ENCODE measurements around the gene MRLN. TPM values are rescaled to one million over a fixed set of nuclear protein-coding genes. Genes with fewer than 3 reads are reported as not detected.

Gene MRLN
- total RNA-seq, 1 donor from 2014 or later, result not detected

- DNase-seq (ENCODE audit: low spot score), result peak; percentile 76
- intact Hi-C loops (cut with DNase I), result no loop called here
These were observed 43.7 kb downstream of the MRLN start, which contains the start of gene SLC16A9 for GRCh38 chr10:59709395-59710125. Gene SLC16A9 (minus strand): TSS chr10:59709850. CDS start chr10:59684291, 25,559 bp downstream.

- DNase-seq (ENCODE audit: low spot score), result no peak
- intact Hi-C loops (cut with DNase I), result no loop called here
These were observed 44.4 kb downstream of the MRLN start for GRCh38 chr10:59708816-59709394.

DNA sequence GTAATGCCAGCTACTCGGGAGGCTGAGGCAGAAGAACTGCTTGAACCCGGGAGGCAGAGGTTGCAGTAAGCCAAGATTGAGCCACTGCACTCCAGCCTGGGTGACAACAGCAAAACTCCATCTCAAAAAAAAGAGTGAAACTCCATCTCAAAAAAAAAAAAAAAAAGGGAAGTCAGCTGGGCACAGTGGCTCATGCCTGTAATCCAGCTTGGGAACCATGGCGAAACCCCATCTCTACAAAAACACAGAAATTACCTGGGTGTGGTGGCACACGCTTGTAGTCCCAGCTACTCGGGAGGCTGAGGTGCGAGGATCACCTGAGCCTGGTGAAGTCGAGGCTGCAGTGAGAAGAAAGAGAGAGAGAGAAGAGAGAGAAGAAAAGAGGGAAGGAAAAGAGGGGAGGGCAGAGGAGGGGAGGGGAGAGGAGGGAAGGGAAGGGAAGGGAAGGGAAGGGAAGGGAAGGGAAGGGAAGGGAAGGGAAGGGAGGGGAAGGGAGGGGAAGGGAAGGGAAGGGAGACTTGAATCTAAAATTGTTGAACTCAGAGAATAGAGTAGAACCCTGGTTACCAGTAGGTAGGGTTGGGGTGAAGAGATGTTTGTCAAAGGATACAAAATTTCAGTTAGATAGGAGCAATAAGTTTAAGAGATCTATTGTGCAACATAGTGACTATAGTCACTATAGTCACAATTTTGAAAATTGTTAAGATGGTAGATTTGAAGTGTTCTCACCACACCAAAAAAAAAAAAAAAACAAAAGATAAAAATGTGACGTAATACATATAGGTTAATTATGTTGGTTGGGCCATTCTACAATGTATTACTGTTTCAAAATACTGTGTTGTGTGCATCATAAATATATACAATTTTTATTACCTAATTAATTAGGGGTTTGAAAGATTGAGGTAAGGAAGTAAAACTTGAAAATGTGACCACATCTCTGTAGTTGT, 46.1 kb downstream of the MRLN start:
- no peak for DNase-seq (ENCODE audit: low spot score)
- intact Hi-C loops (cut with DNase I), result no loop called here

GRCh38 chr10:59705931-59706330, 47.3 kb downstream of the MRLN start:
- intact Hi-C loops (cut with DNase I), result no loop called here
- DNase-seq (ENCODE audit: low spot score), result no peak

- intact Hi-C loops (cut with DNase I), result no loop called here
- DNase-seq (ENCODE audit: low spot score), result no peak
These were observed 48.6 kb downstream of the MRLN start for GRCh38 chr10:59704630-59705029.

- intact Hi-C loops (cut with DNase I), result no loop called here
- no peak for DNase-seq (ENCODE audit: low spot score)
These were observed 50.9 kb downstream of the MRLN start for GRCh38 chr10:59702347-59702746.

DNA sequence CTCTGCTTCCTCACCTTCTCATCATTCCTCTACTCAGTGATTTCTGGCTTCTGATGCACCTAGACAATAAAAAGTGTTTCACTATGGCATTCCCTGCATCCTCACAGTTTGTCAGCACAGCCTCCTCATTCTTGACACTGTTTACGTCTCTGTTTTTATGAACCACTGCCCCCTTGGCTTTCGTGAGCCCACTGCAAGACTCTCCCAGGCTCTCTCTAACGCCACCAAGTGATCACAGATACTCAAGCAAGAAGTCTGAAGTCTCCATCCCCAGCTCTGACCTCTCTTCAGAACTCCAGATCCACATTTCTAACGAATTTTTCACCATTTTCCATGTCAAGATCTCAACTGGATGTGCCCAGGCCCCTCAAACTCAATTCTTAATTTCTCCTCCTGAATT, 52.5 kb downstream of the MRLN start:
- intact Hi-C loops (cut with DNase I), result no loop called here

GRCh38 chr10:59698326-59698725, 54.9 kb downstream of the MRLN start:
- intact Hi-C loops (cut with DNase I), result no loop called here
- no peak for DNase-seq (ENCODE audit: low spot score)

More for the DNA sequence above, 52.5 kb downstream of the MRLN start:
- DNase-seq (ENCODE audit: low spot score), result no peak

GRCh38 chr10:59695637-59696036, 57.6 kb downstream of the MRLN start:
- DNase-seq (ENCODE audit: low spot score), result no peak
- intact Hi-C loops (cut with DNase I), result no loop called here

DNA sequence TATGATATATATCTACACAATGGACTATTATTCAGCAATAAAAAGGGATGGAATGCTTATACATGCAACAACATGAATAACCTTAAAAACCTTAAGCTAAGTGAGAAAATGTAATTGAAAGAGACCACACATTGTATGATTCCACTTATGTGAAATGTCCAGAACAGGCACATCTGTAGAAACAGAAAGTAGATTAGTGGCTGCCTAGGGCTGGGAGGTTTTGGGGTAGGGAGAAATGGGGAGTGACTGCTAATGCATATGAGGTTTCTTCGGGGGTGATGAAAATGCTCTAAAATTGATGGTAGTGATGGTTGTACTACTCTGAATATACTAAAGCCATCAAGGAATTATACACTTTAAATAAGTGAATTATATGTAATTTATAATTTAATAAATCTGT, 58.3 kb downstream of the MRLN start:
- DNase-seq (ENCODE audit: low spot score), result no peak
- intact Hi-C loops (cut with DNase I), result no loop called here

DNA sequence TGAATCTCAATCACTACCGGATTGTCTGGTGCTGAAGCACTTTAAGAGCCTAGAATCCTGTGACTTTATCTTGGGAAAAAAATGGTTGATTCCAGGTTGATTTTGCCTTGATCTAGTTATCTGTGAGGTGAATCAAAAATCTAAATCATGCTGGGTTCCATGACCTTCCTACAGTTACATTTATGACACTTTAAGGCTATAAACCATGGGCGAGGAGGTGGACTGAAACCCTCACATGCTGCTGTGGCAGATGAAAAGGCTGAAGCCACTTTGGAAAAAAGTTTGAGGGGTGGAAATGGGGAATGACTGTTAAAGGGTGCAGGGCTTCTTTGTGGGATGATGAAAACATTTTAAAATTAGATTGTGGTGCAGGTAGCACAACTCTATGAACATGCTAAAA, 61.1 kb downstream of the MRLN start:
- DNase-seq (ENCODE audit: low spot score), result no peak
- intact Hi-C loops (cut with DNase I), result no loop called here

DNA sequence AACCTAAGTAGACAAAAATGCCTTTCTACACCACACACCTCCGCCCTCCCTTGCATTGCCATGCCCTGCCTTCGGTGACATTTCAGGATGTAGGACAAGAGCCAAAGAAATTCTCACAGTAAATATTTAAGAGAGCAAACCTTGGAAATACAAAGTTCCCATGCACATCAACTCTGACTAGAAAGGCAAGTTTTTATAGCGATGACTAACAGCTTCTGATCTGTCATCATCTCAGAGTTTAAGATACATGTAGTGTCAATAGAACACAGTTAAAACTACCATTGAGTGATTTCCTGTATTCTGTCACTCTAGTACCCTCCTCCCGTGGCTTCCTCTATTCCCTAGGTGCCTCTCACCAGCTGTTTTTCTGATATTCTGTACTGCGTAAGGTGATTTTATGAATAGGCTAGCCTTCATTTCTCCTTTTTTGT, 64.3 kb downstream of the MRLN start:
- intact Hi-C loops (cut with DNase I), result no loop called here
- no peak for DNase-seq (ENCODE audit: low spot score)

DNA sequence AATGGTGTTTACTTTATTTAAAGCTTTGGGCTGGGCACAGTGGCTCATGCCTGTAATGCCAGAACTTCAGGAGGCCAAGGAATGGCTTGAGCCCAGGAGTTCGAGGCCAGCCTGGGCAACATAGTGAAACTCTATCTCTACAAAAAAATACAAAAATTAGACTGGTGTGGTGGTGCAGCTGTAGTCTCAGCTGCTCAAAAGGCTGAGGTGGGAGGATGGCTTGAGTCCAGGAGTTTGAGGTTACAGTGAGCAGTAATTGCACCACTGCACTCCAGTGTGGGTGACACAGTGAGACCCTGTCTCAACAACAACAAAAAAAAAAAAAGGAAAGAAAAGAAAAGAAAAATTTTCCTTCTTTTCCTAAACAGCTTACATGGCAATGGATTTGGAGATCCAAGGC, 65.6 kb downstream of the MRLN start:
- intact Hi-C loops (cut with DNase I), result no loop called here

More for the DNA sequence above, 65.6 kb downstream of the MRLN start:
- DNase-seq (ENCODE audit: low spot score), result no peak

Other genes with a start within 250 kb of the MRLN start
- gene SLC16A9, start 43.6 kb downstream of the MRLN start, total RNA-seq, result 1.5 TPM
- gene CCDC6, start 153.1 kb upstream of the MRLN start, total RNA-seq, result 20.0 TPM

All from cardiac septum (tissue), 1 donor.